ENCODE data around the gene MCM8. TPM values are rescaled to one million over a fixed set of nuclear protein-coding genes. Genes with fewer than 3 reads are reported as not detected.
"Not testable (repeated sequence)": the region's sequence is repeated elsewhere in the genome, so short reads cannot be mapped to it uniquely, and the experiment has no call there.

The MCM8 gene
- total RNA-seq, 2 donors from 2014 or later = 3.8 to 5.1 TPM

GRCh38 chr20:6029538-6029937 lies 79.1 kb downstream of the MCM8 start:
- H3K9me3 ChIP-seq = no peaks in the 10 kb centered on the region
- no peak for DNase-seq (ENCODE audit: low spot score)
- H3K4me3 ChIP-seq = no peak overlapping the region
- H3K27ac ChIP-seq = peak overlapping the region in 1 of 2 donors; percentile 7
- H3K27me3 ChIP-seq (replicated peaks; ENCODE audit: insufficient read depth) = no peaks in the 10 kb centered on the region
- no peaks in the 10 kb centered on the region for H3K36me3 ChIP-seq
- peaks cover 16 to 20% of the 10 kb centered on the region in 2 donors for H3K4me1 ChIP-seq (ENCODE audit: control insufficient read depth in 1 of 2, low read depth in 2 of 2)
- no peak for ATAC-seq (ENCODE audit: insufficient number of reproducible peaks, low FRiP score, low read depth)
- TF ChIP-seq, protein P1, sequence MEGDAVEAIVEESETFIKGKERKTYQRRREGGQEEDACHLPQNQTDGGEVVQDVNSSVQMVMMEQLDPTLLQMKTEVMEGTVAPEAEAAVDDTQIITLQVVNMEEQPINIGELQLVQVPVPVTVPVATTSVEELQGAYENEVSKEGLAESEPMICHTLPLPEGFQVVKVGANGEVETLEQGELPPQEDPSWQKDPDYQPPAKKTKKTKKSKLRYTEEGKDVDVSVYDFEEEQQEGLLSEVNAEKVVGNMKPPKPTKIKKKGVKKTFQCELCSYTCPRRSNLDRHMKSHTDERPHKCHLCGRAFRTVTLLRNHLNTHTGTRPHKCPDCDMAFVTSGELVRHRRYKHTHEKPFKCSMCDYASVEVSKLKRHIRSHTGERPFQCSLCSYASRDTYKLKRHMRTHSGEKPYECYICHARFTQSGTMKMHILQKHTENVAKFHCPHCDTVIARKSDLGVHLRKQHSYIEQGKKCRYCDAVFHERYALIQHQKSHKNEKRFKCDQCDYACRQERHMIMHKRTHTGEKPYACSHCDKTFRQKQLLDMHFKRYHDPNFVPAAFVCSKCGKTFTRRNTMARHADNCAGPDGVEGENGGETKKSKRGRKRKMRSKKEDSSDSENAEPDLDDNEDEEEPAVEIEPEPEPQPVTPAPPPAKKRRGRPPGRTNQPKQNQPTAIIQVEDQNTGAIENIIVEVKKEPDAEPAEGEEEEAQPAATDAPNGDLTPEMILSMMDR (IDR thresholded peaks at IDR 0.05) = no peak

DNA sequence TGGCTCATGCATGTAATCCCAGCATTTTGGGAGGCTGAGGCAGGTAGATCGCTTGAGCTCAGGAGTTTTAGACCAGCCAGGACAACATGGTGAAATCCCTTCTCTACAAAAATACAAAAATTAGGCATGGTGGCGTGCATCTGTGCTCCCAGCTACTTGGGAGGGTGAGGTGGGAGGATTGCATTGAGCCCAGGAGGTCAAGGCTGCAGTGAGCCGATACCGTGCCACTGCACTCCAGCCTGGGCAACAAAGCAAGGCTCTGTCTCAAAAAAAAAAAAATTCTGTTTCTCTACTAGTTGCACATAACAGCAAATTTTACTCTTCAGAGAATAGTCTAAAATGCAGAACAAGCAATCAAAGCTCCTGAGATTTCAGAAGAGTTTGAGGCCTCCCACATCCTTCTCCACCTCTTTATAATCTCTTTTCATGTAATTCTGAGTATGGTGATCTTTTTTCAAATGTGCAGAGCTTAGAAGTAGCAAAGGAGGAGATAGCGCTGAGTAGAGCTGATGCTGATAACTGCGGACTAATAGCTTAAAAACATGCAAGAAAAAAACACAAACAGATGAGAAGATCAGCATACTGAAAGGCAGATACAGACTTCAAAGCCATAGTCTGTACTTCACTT lies 80.1 kb downstream of the MCM8 start:
- TF ChIP-seq, protein P1 (IDR thresholded peaks at IDR 0.05) = no peak
- no peak overlapping the region for H3K27ac ChIP-seq
- no peaks in the 10 kb centered on the region for H3K27me3 ChIP-seq (replicated peaks; ENCODE audit: insufficient read depth)
- peaks cover 16 to 29% of the 10 kb centered on the region in 2 donors for H3K4me1 ChIP-seq (ENCODE audit: control insufficient read depth in 1 of 2, low read depth in 2 of 2)
- no peaks in the 10 kb centered on the region for H3K9me3 ChIP-seq
- DNase-seq (ENCODE audit: low spot score) (no peak), ATAC-seq (ENCODE audit: insufficient number of reproducible peaks, low FRiP score, low read depth) (no peak)
- H3K4me3 ChIP-seq = no peak overlapping the region
- no peaks in the 10 kb centered on the region for H3K36me3 ChIP-seq

DNA sequence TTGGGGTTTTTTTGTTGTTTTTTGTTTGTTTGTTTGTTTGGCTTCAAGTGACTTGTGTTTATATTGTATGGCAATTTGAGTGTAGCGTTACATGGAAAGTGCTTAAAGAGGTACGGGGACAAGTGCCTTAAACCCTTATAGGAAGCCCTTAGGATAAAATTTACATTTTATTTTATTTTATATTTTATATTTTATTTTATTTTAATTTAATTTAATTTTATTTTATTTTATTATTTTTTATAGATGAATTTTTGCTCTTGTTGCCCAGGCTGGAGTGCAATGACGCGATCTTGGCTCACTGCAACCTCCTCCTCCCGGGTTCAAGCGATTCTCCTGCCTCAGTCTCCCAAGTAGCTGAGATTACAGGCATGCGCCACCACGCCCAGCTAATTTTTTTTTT lies 82.5 kb downstream of the MCM8 start:
- not testable (repeated sequence) for DNase-seq (ENCODE audit: low spot score); H3K27me3 ChIP-seq (replicated peaks; ENCODE audit: insufficient read depth); H3K27ac ChIP-seq; H3K9me3 ChIP-seq; ATAC-seq (ENCODE audit: insufficient number of reproducible peaks, low FRiP score, low read depth); H3K4me3 ChIP-seq
- H3K4me1 ChIP-seq (ENCODE audit: control insufficient read depth in 1 of 2, low read depth in 2 of 2) = peaks cover 16 to 29% of the 10 kb centered on the region in 2 donors
- H3K36me3 ChIP-seq = peaks cover 12% of the 10 kb centered on the region

- Histone ChIP-seq H3K4me3 (no peak overlapping the region), H3K27ac (peak overlapping the region; percentile 10 to 27), H3K36me3 (peaks cover 16% of the 10 kb centered on the region), H3K4me1 (ENCODE audit: control insufficient read depth in 1 of 2, low read depth in 2 of 2) (peaks cover 10 to 23% of the 10 kb centered on the region in 2 donors), H3K27me3 (replicated peaks; ENCODE audit: insufficient read depth) (no peaks in the 10 kb centered on the region), H3K9me3 (no peaks in the 10 kb centered on the region)
- no peak for ATAC-seq (ENCODE audit: insufficient number of reproducible peaks, low FRiP score, low read depth)
- TF ChIP-seq, protein P1 (IDR thresholded peaks at IDR 0.05) = no peak
- DNase-seq (ENCODE audit: low spot score) = no peak
These were observed 83.9 kb downstream of the MCM8 start for GRCh38 chr20:6034134-6034969.

- Histone ChIP-seq H3K27me3 (replicated peaks; ENCODE audit: insufficient read depth) (no peaks in the 10 kb centered on the region), H3K4me3 (no peak overlapping the region), H3K36me3 (peaks cover 26% of the 10 kb centered on the region), H3K4me1 (ENCODE audit: control insufficient read depth in 1 of 2, low read depth in 2 of 2) (peaks cover 5 to 18% of the 10 kb centered on the region in 2 donors), H3K27ac (no peak overlapping the region), H3K9me3 (no peaks in the 10 kb centered on the region)
- TF ChIP-seq, protein P1 (IDR thresholded peaks at IDR 0.05) = no peak
- DNase-seq (ENCODE audit: low spot score) (no peak), ATAC-seq (ENCODE audit: insufficient number of reproducible peaks, low FRiP score, low read depth) (no peak)
These were observed 85.8 kb downstream of the MCM8 start for GRCh38 chr20:6036213-6036612.
